ENCODE data around the gene CCHCR1. TPM values are rescaled to one million over a fixed set of nuclear protein-coding genes. Genes with fewer than 3 reads are reported as not detected.

Gene CCHCR1
- total and polyA plus RNA-seq, 2 of the 8 experiments (the other 6 are each of a cell fraction or from before 2014, with no cell fraction given) = 20.9 to 38.0 TPM

- Histone ChIP-seq H4K8ac (ENCODE audit: extremely low read depth, insufficient read depth, low read length) (no peak overlapping the region), H3K4me1 (replicated peaks in 1 of 4; ENCODE audit: control insufficient read depth in 3 of 4, insufficient read depth in 4 of 4, low read length in 3 of 4) (peaks cover 0 to 16% (median 10%) of the 10 kb centered on the region in 4 experiments; a peak in 5 of 7 replicates), H3K79me2 (ENCODE audit: control insufficient read depth in 1 of 2, insufficient read depth in 2 of 2, low read length in 2 of 2) (no peaks in the 10 kb centered on the region), H2BK20ac (ENCODE audit: low read length) (no peak overlapping the region), H3K9me3 (ENCODE audit: insufficient read depth in 2 of 2, low read depth in 1 of 2, low read length in 1 of 2) (no peaks in the 10 kb centered on the region), H4K20me1 (replicated peaks in 1 of 2; ENCODE audit: control insufficient read depth in 1 of 2, insufficient read depth in 2 of 2, low read length in 2 of 2) (peaks cover 0 to 3% of the 10 kb centered on the region in 2 experiments), H4K5ac (ENCODE audit: insufficient read length, low read depth, low read length) (no peak overlapping the region), H3K4me3 (ENCODE audit: extremely low read depth in 1 of 4, insufficient read depth in 2 of 4, low read depth in 3 of 4, low read length in 4 of 4) (no peak overlapping the region), H2BK120ac (replicated peaks; ENCODE audit: low read depth, low read length) (no peak overlapping the region), H3K79me1 (ENCODE audit: low read depth, low read length) (no peaks in the 10 kb centered on the region), H2AK5ac (ENCODE audit: low read depth, low read length) (no peak overlapping the region), H3K23ac (ENCODE audit: insufficient read length) (no peak overlapping the region), H2BK15ac (ENCODE audit: low read length) (no peak overlapping the region), H3K4me2 (ENCODE audit: insufficient read depth in 1 of 2, low read depth in 2 of 2, low read length in 2 of 2) (no peak overlapping the region), H4K91ac (replicated peaks; ENCODE audit: insufficient read length, low read length) (no peak overlapping the region), H3K23me2 (ENCODE audit: low read depth, low read length) (peaks cover 9% of the 10 kb centered on the region), H3K36me3 (ENCODE audit: control insufficient read depth in 2 of 4, insufficient read depth in 4 of 4, low read length in 3 of 4) (peaks cover 0 to 40% (median 7%) of the 10 kb centered on the region in 4 experiments; a peak in 7 of 8 replicates), H3K18ac (ENCODE audit: extremely low read depth, low read length) (no peak overlapping the region), H3K27me3 (replicated peaks in 1 of 4; ENCODE audit: control insufficient read depth in 3 of 4, extremely low read depth in 1 of 4, insufficient read depth in 3 of 4, low read length in 3 of 4) (no peaks in the 10 kb centered on the region), H2BK12ac (ENCODE audit: low read depth, low read length) (no peak overlapping the region), H3K56ac (replicated peaks; ENCODE audit: insufficient read length, low read depth, low read length) (no peak overlapping the region), H3K4ac (replicated peaks; ENCODE audit: insufficient read length, low read depth, low read length) (no peak overlapping the region), H3K27ac (ENCODE audit: low read depth, low read length) (no peak overlapping the region), H3K9ac (replicated peaks in 1 of 4; ENCODE audit: extremely low read depth in 1 of 4, low read depth in 3 of 4, low read length in 3 of 4) (no peak overlapping the region), H3K14ac (ENCODE audit: insufficient read length) (no peak overlapping the region), H2AFZ (ENCODE audit: low read length) (no peak overlapping the region), H2BK5ac (ENCODE audit: low read depth, low read length) (no peak overlapping the region)
- WGBS, 2 experiments (ENCODE audit: extremely low coverage in 1 of 2, insufficient coverage in 1 of 2, insufficient read length in 1 of 2, insufficient replicate concordance in 2 of 2, low coverage in 1 of 2, low lambda C conversion rate in 2 of 2, missing lambda C conversion rate in 1 of 2) = 86% methylated on average over 15 of the region's 15 CpGs; no CpG with 5 or more reads in 1 of the 2 experiments
- DNase-seq (ENCODE audit: low read depth in 1 of 2, low spot score in 2 of 2) (no peak), FAIRE-seq (no peak)
- ChIA-PET POLR2A (ENCODE audit: partially characterized antibody) (interaction anchor here (0.8 to 68.5 kb wide), 3 partner anchors 7 to 226 kb away, joined by 3 to 2251 read pairs (median 2251); partner anchors contain the start of genes CCHCR1, CDSN, POU5F1 and PSORS1C1), CTCF (ENCODE audit: partially characterized antibody) (interaction anchor here (0.6 to 2.6 kb wide), 10 partner anchors 11 to 132 kb away, joined by 3 to 9 read pairs (median 3); partner anchors contain the start of gene PSORS1C2)
- TF ChIP-seq YY1 (IDR thresholded peaks at IDR 0.05; ENCODE audit: low read depth, low read length) (no peak), HDAC6 (IDR thresholded peaks at IDR 0.05; ENCODE audit: low read depth, low read length) (no peak), SIN3A (conservative IDR thresholded peaks at IDR 0.05 in 1 of 2, IDR thresholded peaks at IDR 0.05 in 1 of 2; ENCODE audit: low read depth in 1 of 2, low read length in 2 of 2) (no peak), POU5F1 (IDR thresholded peaks at IDR 0.05; ENCODE audit: low read depth, low read length) (no peak)
These were observed 3.2 kb downstream of the CCHCR1 start for GRCh38 chr6:31154436-31154835.
